Activated CD4-positive, alpha-beta T cell treated with anti-CD3 and anti-CD28 coated beads, Interleukin-2, amount 10 ng/mL, durations not matched to agents 7 days and 5 days (primary cell): ENCODE results near the gene CCDC93. TPM values are rescaled to one million over a fixed set of nuclear protein-coding genes. Genes with fewer than 3 reads are reported as not detected.
"Not testable (repeated sequence)": the region's sequence is repeated elsewhere in the genome, so short reads cannot be mapped to it uniquely, and the experiment has no call there.

ENCODE experiments used
- CTCF ChIA-PET: fragments of 350-600 bp; sonication (Branson Sonifier 250); formaldehyde crosslinking; loops from one replicate; lab custom pipeline; 2021; ENCODE audit warnings: antibody characterized with exemption; lab: Charles Lee
- POLR2A ChIA-PET: fragments of 350-600 bp; sonication (Branson Sonifier 250); formaldehyde crosslinking; loops from one replicate; lab custom pipeline; 2021; ENCODE audit warnings: antibody characterized with exemption; lab: Charles Lee
- DNase-seq: peaks from one replicate; pipeline ENCODE4 v3.0.0-alpha.2; 2020
- H3K27ac Mint-ChIP-seq: one replicate; pipeline ENCODE4 v1.8.0; 2021; ENCODE audit warnings: mild to moderate bottlenecking, moderate library complexity, mixed read lengths
- H3K27me3 Mint-ChIP-seq: one replicate; pipeline ENCODE4 v1.8.0; 2021; ENCODE audit warnings: mixed read lengths
- H3K36me3 Mint-ChIP-seq: one replicate; pipeline ENCODE4 v1.8.0; 2021; ENCODE audit warnings: low read depth, mixed read lengths
- H3K4me1 Mint-ChIP-seq: one replicate; pipeline ENCODE4 v1.8.0; 2021; ENCODE audit warnings: mixed read lengths
- H3K4me3 Mint-ChIP-seq: one replicate; pipeline ENCODE4 v1.8.0; 2021; ENCODE audit warnings: mild to moderate bottlenecking, moderate library complexity, mixed read lengths
- H3K9me3 Mint-ChIP-seq: one replicate; pipeline ENCODE4 v1.8.0; 2021; ENCODE audit warnings: mixed read lengths
- total RNA-seq, 2 experiments: library from RNA; stranded (reverse); gene quantifications; one replicate each; pipeline ENCODE4 v1.2.3, GENCODE V29; 2021

Gene CCDC93
- total RNA-seq, 2 experiments from 2014 or later, result 35.5 to 39.1 TPM

DNA sequence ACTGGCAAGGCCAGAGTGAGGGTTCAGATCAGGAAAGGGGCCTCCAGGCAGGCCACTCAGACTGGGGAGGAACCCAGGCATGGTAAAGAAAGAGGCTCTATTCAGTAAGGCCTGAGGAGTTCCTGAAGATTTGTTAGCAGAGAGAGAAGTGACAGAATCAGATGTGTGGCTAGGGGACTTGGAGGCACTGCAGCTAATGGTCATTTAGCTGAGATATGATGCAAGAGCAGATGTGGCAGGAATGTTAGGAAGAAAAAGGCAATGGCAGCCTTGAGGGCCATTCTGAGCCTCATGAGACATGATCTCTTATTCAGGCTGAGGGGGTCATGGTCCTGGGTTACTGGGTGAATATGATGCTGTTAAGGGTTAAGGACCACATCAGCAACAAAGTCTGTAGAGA lies 73.4 kb downstream of the CCDC93 start:
- CTCF ChIA-PET, result interaction anchor here (1.9 kb wide), 1 partner anchor 126 kb away, joined by 5 read pairs; the partner anchor contains the start of gene DDX18
- no peaks in the 10 kb centered on the region for H3K27me3 Mint-ChIP-seq
- DNase-seq, result no peak
- POLR2A ChIA-PET, result no interaction called here
- H3K9me3 Mint-ChIP-seq, result no peaks in the 10 kb centered on the region
- H3K4me1 Mint-ChIP-seq, result no peaks in the 10 kb centered on the region
- peaks cover 46% of the 10 kb centered on the region for H3K36me3 Mint-ChIP-seq
- no peak overlapping the region for H3K4me3 Mint-ChIP-seq
- H3K27ac Mint-ChIP-seq, result no peak overlapping the region

DNA sequence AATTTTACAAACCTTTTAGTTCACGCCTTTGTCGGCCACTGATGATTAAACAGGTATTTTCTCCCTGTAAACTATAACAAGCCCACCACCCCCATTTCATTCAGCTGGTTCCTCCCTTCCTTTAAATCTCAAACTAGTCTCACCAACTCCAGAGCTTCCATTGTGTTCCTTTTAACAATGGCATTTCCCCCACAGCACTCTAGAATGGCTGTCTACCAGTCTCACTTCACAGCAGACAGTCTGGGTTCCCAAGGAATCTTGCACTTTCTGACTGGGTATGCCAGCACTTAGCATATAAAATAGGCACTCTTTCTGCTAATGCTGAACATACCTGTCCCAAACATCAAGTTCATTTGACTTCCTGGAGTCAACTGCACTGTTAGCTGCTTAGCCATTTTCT lies 75.3 kb downstream of the CCDC93 start:
- ChIA-PET POLR2A (no interaction called here), CTCF (no interaction called here)

DNA sequence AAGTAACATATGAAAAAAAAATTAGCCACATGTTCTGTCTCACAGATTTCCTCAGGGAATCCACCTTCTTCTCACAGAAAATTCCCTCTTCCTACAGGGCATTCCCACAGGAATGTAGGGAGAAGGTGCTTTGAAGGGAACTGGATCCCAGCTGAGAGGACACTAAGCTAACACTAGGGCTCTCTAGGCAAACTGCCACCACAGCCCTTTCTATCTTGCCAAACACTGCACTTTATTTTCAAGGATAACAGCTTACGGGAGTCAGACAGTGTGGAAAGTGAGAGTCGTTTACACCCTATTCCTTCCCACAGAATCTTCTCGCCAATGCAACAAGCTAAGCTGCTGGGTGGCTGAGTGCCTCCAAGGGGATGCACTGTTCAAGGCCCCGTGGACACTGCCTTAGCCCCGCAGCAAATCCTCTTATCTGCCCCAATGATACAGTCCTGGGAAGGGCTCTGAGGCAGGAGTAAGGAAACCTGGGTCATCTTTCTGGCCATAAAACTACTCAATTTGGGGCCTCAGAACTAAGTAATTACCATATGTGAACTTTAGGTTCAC lies 76.9 kb downstream of the CCDC93 start:
- ChIA-PET POLR2A (no interaction called here), CTCF (no interaction called here)
- Mint-ChIP-seq H3K36me3 (peaks cover 55% of the 10 kb centered on the region), H3K4me1 (no peaks in the 10 kb centered on the region), H3K4me3 (no peak overlapping the region), H3K27ac (no peak overlapping the region), H3K27me3 (no peaks in the 10 kb centered on the region), H3K9me3 (no peaks in the 10 kb centered on the region)
- DNase-seq, result no peak

More for the DNA sequence above, 75.3 kb downstream of the CCDC93 start:
- no peaks in the 10 kb centered on the region for H3K9me3 Mint-ChIP-seq
- H3K27ac Mint-ChIP-seq, result no peak overlapping the region
- no peaks in the 10 kb centered on the region for H3K4me1 Mint-ChIP-seq
- no peak overlapping the region for H3K4me3 Mint-ChIP-seq
- H3K27me3 Mint-ChIP-seq, result no peaks in the 10 kb centered on the region
- peaks cover 54% of the 10 kb centered on the region for H3K36me3 Mint-ChIP-seq
- DNase-seq, result no peak

DNA sequence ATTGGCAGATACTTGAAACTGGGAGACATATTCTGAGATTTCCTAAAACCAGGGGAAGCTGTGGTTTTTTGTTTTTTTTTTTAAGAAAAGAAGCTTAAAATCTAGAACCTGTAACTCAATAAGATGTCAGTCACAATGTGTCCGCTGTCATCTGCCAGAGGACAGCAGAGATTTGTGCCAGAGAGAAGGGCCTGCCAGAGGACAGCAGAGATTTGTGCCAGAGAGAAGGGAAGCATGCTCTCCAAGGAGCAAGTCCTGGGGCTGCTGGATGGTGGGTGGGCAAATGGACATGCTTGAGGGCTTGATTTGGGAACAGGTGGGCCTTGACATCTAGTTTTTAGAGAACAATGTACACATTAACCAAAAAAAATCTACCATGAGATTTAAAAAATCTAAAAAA lies 77.9 kb downstream of the CCDC93 start:
- peaks cover 61% of the 10 kb centered on the region for H3K36me3 Mint-ChIP-seq
- CTCF ChIA-PET, result no interaction called here

DNA sequence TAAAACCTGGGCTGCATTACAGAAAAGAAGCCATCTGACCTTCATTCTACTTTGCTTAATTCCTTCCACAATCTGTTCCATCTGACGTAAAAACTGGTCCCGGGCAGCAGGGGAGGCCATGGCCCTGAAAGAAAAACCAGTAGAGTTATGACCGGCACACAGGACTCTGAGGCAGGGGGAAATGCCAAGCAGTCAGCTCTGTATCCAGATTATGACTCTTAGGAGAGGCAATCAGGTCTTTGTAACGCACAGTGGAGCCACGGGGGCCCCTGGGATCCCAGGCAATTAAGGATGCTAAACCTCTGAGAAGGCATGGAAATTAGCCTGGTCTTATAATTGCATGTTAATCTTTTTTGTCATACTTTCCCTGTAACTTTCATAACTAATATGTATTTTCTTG lies 78.4 kb downstream of the CCDC93 start:
- Mint-ChIP-seq H3K27me3 (no peaks in the 10 kb centered on the region), H3K27ac (no peak overlapping the region), H3K4me1 (no peaks in the 10 kb centered on the region), H3K4me3 (no peak overlapping the region), H3K36me3 (peaks cover 62% of the 10 kb centered on the region), H3K9me3 (no peaks in the 10 kb centered on the region)
- POLR2A ChIA-PET, result no interaction called here
- CTCF ChIA-PET, result no interaction called here
- DNase-seq, result no peak

More for the DNA sequence above, 77.9 kb downstream of the CCDC93 start:
- Mint-ChIP-seq H3K4me1 (no peaks in the 10 kb centered on the region), H3K27me3 (no peaks in the 10 kb centered on the region), H3K27ac (no peak overlapping the region), H3K9me3 (no peaks in the 10 kb centered on the region), H3K4me3 (no peak overlapping the region)
- DNase-seq, result no peak
- POLR2A ChIA-PET, result no interaction called here

DNA sequence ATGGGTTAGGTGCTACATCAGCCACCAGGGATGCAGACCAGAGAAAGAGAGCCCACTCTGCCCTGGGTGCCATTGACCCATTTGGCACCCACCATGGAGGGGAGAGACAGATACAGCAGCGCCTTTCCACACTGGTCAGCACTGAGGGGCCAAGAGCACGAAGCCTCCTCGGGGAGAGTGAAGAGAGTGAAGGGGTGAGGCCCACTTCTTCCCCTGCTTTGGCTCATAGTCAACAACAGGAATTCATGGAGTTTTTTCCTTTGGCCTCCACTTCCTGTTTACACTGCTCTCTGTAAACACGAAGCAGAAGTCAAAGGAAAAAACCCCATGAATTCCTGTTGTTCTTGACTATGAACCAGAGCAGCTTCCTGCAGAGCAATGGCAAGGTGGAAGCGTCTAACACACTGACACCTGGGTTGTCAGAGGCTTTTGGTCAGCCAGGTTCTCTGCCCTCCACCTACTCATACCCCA lies 80.0 kb downstream of the CCDC93 start:
- Mint-ChIP-seq H3K27ac (no peak overlapping the region), H3K4me3 (no peak overlapping the region), H3K36me3 (peaks cover 62% of the 10 kb centered on the region), H3K27me3 (no peaks in the 10 kb centered on the region), H3K4me1 (no peaks in the 10 kb centered on the region), H3K9me3 (peaks cover 4% of the 10 kb centered on the region)
- ChIA-PET POLR2A (no interaction called here), CTCF (no interaction called here)
- no peak for DNase-seq

DNA sequence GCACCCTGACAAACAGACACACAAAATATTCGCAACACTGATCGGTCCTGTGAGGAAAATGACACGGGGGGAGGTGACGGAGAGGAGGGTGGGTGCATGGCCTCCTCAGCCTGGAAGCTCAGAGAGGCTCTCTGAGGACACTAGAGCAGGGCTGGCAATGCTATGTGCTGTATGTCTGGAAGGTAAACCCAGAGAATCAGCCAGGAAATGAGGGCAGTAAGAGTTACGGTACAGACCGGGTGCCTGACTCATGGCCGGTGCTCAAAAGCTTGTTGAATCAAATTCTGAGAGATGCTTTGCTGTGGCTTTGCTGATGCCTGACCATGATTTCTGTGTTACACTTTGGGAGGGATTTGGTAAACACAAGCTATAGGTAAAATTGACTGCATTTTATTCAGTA lies 81.9 kb downstream of the CCDC93 start:
- ChIA-PET POLR2A (no interaction called here), CTCF (interaction anchor here (1.3 to 1.5 kb wide), 3 partner anchors 13 to 19 kb away, joined by 3 to 5 read pairs (median 4); no protein-coding TSS in a partner anchor)
- H3K27ac Mint-ChIP-seq, result no peak overlapping the region
- peaks cover 75% of the 10 kb centered on the region for H3K36me3 Mint-ChIP-seq
- no peak for DNase-seq
- no peaks in the 10 kb centered on the region for H3K27me3 Mint-ChIP-seq
- H3K4me1 Mint-ChIP-seq, result no peaks in the 10 kb centered on the region
- H3K4me3 Mint-ChIP-seq, result no peak overlapping the region
- H3K9me3 Mint-ChIP-seq, result peaks cover 4% of the 10 kb centered on the region

DNA sequence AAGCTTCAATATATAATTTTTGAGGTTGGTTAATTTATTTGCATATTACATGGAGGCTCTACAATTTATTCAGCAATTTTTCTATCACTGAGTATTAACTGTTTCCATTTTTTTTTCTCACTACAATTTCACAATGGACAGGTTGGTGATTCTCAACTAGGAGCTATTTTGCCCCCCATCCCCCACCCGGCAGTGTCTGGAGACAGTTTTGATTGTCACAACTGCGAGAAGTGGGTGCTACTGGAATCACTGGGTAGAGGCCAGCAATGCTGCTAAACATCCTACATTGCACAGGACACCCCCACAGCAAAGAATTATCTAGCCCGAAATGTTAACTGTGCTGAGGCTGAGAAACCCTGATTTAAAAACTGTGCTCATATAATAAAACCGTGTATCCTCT lies 82.6 kb downstream of the CCDC93 start:
- peaks cover 72% of the 10 kb centered on the region for H3K36me3 Mint-ChIP-seq
- ChIA-PET CTCF (interaction anchor here (1.3 to 2.5 kb wide), 3 partner anchors 13 to 117 kb away, joined by 3 to 8 read pairs (median 4); partner anchors contain the start of gene DDX18), POLR2A (no interaction called here)
- H3K4me3 Mint-ChIP-seq, result no peak overlapping the region
- no peak overlapping the region for H3K27ac Mint-ChIP-seq
- peaks cover 4% of the 10 kb centered on the region for H3K9me3 Mint-ChIP-seq
- no peak for DNase-seq
- H3K4me1 Mint-ChIP-seq, result no peaks in the 10 kb centered on the region
- H3K27me3 Mint-ChIP-seq, result no peaks in the 10 kb centered on the region

DNA sequence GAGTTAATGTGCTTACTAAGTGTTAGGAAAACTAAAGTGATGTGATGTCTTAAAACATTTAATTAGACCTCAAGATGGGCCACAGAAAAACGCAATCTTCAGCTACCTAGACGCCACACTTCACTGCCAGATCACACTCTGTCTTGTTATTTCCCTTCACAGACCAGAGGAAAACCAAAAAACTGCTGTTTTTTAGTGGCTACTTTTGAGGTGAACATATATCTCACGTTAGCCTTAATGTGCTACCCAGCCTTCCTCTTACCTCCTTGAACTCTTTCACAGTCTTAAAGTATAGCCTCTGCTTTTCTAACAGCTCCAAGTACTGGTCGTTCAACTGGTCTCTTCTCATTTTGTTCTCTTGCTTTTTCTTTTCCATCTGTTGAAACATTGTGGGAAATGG lies 83.1 kb downstream of the CCDC93 start:
- no peak overlapping the region for H3K4me3 Mint-ChIP-seq
- POLR2A ChIA-PET, result no interaction called here
- H3K36me3 Mint-ChIP-seq, result peaks cover 71% of the 10 kb centered on the region
- H3K27me3 Mint-ChIP-seq, result no peaks in the 10 kb centered on the region
- H3K27ac Mint-ChIP-seq, result no peak overlapping the region
- peaks cover 4% of the 10 kb centered on the region for H3K9me3 Mint-ChIP-seq
- CTCF ChIA-PET, result interaction anchor here (1.0 to 2.5 kb wide), 4 partner anchors 10 to 116 kb away, joined by 3 to 8 read pairs (median 4); partner anchors contain the start of gene DDX18
- DNase-seq, result no peak
- no peaks in the 10 kb centered on the region for H3K4me1 Mint-ChIP-seq

DNA sequence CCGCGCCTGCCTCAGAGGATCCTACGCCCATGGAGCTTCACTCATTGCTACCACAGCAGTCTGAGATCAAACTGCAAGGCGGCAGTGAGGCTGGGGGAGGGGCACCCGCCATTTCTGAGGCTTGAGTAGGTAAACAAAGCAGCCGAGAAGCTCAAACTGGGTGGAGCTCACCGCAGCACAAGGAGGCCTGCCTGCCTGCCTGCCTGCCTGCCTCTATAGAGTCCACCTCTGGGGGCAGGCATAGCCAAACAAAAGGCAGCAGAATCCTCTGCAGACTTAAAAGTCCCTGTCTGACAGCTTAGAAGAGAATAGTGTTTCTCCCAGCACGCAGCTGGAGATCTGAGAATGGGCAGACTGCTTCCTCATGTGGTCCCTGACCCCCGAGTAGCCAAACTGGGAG lies 90.4 kb downstream of the CCDC93 start:
- H3K4me3 Mint-ChIP-seq, H3K9me3 Mint-ChIP-seq, DNase-seq, H3K27me3 Mint-ChIP-seq, H3K27ac Mint-ChIP-seq, H3K4me1 Mint-ChIP-seq, POLR2A ChIA-PET: not testable (repeated sequence)
- H3K36me3 Mint-ChIP-seq, result peaks cover 79% of the 10 kb centered on the region
- CTCF ChIA-PET, result interaction anchor here (1.2 kb wide), 1 partner anchor 137 kb away, joined by 3 read pairs; no protein-coding TSS in a partner anchor

DNA sequence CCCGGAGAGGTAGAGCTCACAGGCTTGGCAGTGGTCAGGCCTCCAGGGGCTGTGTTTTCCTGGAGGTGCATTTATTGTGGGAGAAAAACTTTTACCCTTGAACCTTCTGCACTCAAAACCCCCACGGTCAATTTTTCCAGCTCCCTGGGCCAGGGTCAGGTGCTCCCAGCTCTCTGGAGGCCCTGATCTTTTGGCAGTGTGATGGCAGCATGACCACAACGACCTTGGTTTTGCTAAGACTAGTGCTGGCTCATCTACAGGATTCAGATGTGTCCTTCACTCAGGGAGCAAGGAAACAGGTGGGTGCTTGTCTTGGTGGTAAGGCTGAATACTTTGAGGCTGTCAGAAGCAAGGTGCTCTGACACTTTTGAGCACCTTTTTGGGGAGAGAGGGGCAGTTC lies 92.3 kb downstream of the CCDC93 start:
- Mint-ChIP-seq H3K4me1 (no peaks in the 10 kb centered on the region), H3K27ac (no peak overlapping the region), H3K36me3 (peaks cover 81% of the 10 kb centered on the region), H3K27me3 (no peaks in the 10 kb centered on the region), H3K9me3 (no peaks in the 10 kb centered on the region), H3K4me3 (no peak overlapping the region)
- ChIA-PET CTCF (interaction anchor here (0.7 to 1.0 kb wide), 2 partner anchors 9 to 290 kb away, joined by 4 to 6 read pairs; no protein-coding TSS in a partner anchor), POLR2A (no interaction called here)
- DNase-seq, result no peak

DNA sequence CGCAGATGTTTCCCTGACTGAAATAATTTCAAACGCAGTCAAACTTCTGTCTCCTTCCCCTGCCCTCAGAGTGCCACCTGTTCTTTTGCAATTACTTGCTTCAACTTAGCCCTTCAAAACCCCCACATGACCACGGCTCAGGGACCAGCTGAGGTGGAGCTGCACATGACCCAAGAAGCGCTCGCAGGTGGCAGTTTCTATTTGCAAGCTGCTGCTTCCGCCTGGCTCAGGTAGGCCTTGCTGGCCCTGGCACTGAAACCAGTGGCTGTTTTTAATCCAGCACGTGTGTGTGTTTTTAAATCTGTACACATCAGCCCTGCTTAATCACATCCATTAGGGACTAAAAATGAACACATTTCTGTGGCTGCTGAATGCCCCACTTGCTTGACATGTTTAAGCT lies 95.3 kb downstream of the CCDC93 start:
- POLR2A ChIA-PET, result no interaction called here
- H3K27me3 Mint-ChIP-seq, result no peaks in the 10 kb centered on the region
- DNase-seq, result no peak
- no peak overlapping the region for H3K27ac Mint-ChIP-seq
- no peak overlapping the region for H3K4me3 Mint-ChIP-seq
- CTCF ChIA-PET, result interaction anchor here (0.6 to 0.7 kb wide), 2 partner anchors 630 to 1679 kb away, joined by 3 read pairs; no protein-coding TSS in a partner anchor
- H3K4me1 Mint-ChIP-seq, result no peaks in the 10 kb centered on the region
- H3K36me3 Mint-ChIP-seq, result peaks cover 72% of the 10 kb centered on the region
- H3K9me3 Mint-ChIP-seq, result peaks cover 6% of the 10 kb centered on the region

DNA sequence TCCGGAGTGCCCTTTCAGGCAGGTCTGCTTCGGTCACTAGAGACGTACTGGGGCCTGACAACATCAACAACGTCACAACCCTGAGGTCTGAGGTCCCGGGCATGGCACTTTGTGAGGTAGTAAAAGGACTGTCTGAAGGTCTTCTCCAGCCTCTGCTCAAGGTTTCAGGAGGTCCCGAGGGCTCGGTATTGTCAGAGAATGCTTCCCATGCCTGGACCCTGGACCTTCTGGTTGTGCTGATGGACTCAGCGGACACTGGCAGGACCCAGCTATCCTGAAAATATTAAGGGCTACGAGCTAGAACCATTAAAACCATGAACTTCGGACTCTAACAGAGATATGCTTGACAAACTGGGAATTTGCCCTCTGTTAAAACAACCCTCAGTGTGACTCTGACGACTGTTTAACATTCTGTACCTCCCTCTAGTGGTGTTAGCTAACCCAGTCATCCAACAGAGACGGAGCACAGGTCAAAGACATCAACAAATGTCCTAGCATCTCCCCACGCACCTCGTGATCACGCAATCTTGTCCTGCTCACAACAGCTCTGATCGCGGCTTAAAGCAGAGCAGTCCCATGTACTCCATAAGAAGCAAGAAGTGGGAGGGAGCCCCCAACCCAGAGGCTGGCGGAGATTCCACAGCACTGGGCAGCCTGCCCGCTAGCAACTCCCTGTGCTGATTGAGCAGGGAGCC lies 96.5 kb downstream of the CCDC93 start:
- Mint-ChIP-seq H3K27me3 (no peaks in the 10 kb centered on the region), H3K4me3 (no peak overlapping the region), H3K4me1 (no peaks in the 10 kb centered on the region), H3K9me3 (peaks cover 6% of the 10 kb centered on the region), H3K27ac (no peak overlapping the region), H3K36me3 (peaks cover 63% of the 10 kb centered on the region)
- POLR2A ChIA-PET, result interaction anchor here (0.6 kb wide), 1 partner anchor 177 kb away, joined by 6 read pairs; no protein-coding TSS in a partner anchor
- DNase-seq, result no peak
- CTCF ChIA-PET, result no interaction called here
